C1 segment of cervical spinal cord (tissue), 14 donors: ENCODE measurements around the gene CALCR.
"Not testable (repeated sequence)": the region's sequence is repeated elsewhere in the genome, so short reads cannot be mapped to it uniquely, and the experiment has no call there.

Experiments
- DNase-seq, 14 donors: peaks; one replicate each; lab custom pipeline; 2025; lab: John Stamatoyannopoulos, UW

The CALCR gene

GRCh38 chr7:93574646-93575554 lies at the start of gene CALCR:
Gene CALCR, minus strand, starts transcription at chr7:93574724. Its CDS starts 87,743 bp downstream, at chr7:93486981.
- no peak for DNase-seq

- no peak for DNase-seq
Measured at GRCh38 chr7:93623816-93624215, 49.3 kb upstream of the CALCR start.

- no peak for DNase-seq
Measured at GRCh38 chr7:93622036-93623033, 47.8 kb upstream of the CALCR start.

- no peak for DNase-seq
Measured at GRCh38 chr7:93620864-93621263, 46.3 kb upstream of the CALCR start.

- DNase-seq: no peak
Measured at GRCh38 chr7:93620057-93620456, 45.5 kb upstream of the CALCR start.

- DNase-seq: no peak
Measured at GRCh38 chr7:93601363-93601762, 26.8 kb upstream of the CALCR start.

GRCh38 chr7:93594250-93594649 lies 19.7 kb upstream of the CALCR start:
- DNase-seq: no peak

GRCh38 chr7:93592588-93593266 lies 18.2 kb upstream of the CALCR start:
- no peak for DNase-seq

- not testable (repeated sequence) for DNase-seq
Measured at GRCh38 chr7:93591224-93592050, 16.9 kb upstream of the CALCR start.

- DNase-seq: not testable (repeated sequence)
Measured at GRCh38 chr7:93586479-93586865, 11.9 kb upstream of the CALCR start.

GRCh38 chr7:93585694-93586478 lies 11.4 kb upstream of the CALCR start:
- not testable (repeated sequence) for DNase-seq

GRCh38 chr7:93579431-93579830 lies 4.9 kb upstream of the CALCR start:
- DNase-seq: no peak

GRCh38 chr7:93578762-93579161 lies 4.2 kb upstream of the CALCR start:
- DNase-seq: no peak

- no peak for DNase-seq
Measured at GRCh38 chr7:93575555-93576399, 1.3 kb upstream of the CALCR start.

GRCh38 chr7:93574269-93574645 lies 267 bp downstream of the CALCR start:
- DNase-seq: no peak

GRCh38 chr7:93569189-93569588 lies 5.3 kb downstream of the CALCR start:
- no peak for DNase-seq

- no peak for DNase-seq
Measured at GRCh38 chr7:93566876-93567275, 7.6 kb downstream of the CALCR start.

GRCh38 chr7:93563584-93563983 lies 10.9 kb downstream of the CALCR start:
- DNase-seq: no peak

GRCh38 chr7:93562936-93563335 lies 11.6 kb downstream of the CALCR start:
- DNase-seq: no peak
